HG03139 (cell line): ENCODE measurements around the gene TSPOAP1.

ENCODE experiments used
- ATAC-seq: cut with Tn5 transposase; IDR thresholded peaks from one replicate; pipeline ENCODE4 v1.9.1; 2021; ENCODE audit not compliant: unreplicated experiment

TSPOAP1 gene

GRCh38 chr17:58318065-58318481 lies 10.5 kb downstream of the TSPOAP1 start:
- ATAC-seq = no peak

GRCh38 chr17:58317421-58318064 lies 11.1 kb downstream of the TSPOAP1 start:
- ATAC-seq = no peak

- no peak for ATAC-seq
Observed at GRCh38 chr17:58316260-58316960, 12.2 kb downstream of the TSPOAP1 start.

- ATAC-seq = no peak
Observed at GRCh38 chr17:58315750-58316149, 12.8 kb downstream of the TSPOAP1 start.

- no peak for ATAC-seq
Observed at GRCh38 chr17:58315281-58315711, 13.3 kb downstream of the TSPOAP1 start.

GRCh38 chr17:58314706-58315015 lies 13.9 kb downstream of the TSPOAP1 start:
- ATAC-seq = no peak

- ATAC-seq = no peak
Observed at GRCh38 chr17:58313815-58314705, 14.5 kb downstream of the TSPOAP1 start.

GRCh38 chr17:58312829-58313228 lies 15.8 kb downstream of the TSPOAP1 start:
- no peak for ATAC-seq

- no peak for ATAC-seq
Observed at GRCh38 chr17:58312021-58312630, 16.5 kb downstream of the TSPOAP1 start.

GRCh38 chr17:58311429-58311894 lies 17.1 kb downstream of the TSPOAP1 start:
- no peak for ATAC-seq

- ATAC-seq = no peak
Observed at GRCh38 chr17:58310511-58311428, 17.8 kb downstream of the TSPOAP1 start.

- no peak for ATAC-seq
Observed at GRCh38 chr17:58309918-58310259, 18.7 kb downstream of the TSPOAP1 start.

GRCh38 chr17:58308985-58309917 lies 19.3 kb downstream of the TSPOAP1 start:
- no peak for ATAC-seq

GRCh38 chr17:58308173-58308984 lies 20.2 kb downstream of the TSPOAP1 start:
- ATAC-seq = no peak

- no peak for ATAC-seq
Observed at GRCh38 chr17:58307468-58308172, 21.0 kb downstream of the TSPOAP1 start.

GRCh38 chr17:58306131-58306951 lies 22.3 kb downstream of the TSPOAP1 start:
- ATAC-seq = no peak

GRCh38 chr17:58305626-58306025 lies 23.0 kb downstream of the TSPOAP1 start:
- ATAC-seq = no peak
